Activated B cell treated with CpG ODN at 0.5 μM for 24 hours (primary cell): Measurements from ENCODE around the gene VSX2. TPM values are rescaled to one million over a fixed set of nuclear protein-coding genes. Genes with fewer than 3 reads are reported as not detected.
"Not testable (repeated sequence)": the region's sequence is repeated elsewhere in the genome, so short reads cannot be mapped to it uniquely, and the experiment has no call there.

Experiments used
- ATAC-seq: fragments of 200-7000 bp; cut with Tn5 transposase; one replicate; pipeline ENCODE4 v1.10.0; 2021; ENCODE audit warnings: low read depth, mild to moderate bottlenecking, moderate library complexity
- CTCF ChIA-PET: fragments of 350-600 bp; sonication (Branson Sonifier 250); formaldehyde crosslinking; loops from one replicate; lab custom pipeline; 2021; ENCODE audit warnings: antibody characterized with exemption; lab: Charles Lee
- POLR2A ChIA-PET: fragments of 350-600 bp; sonication (Branson Sonifier 250); formaldehyde crosslinking; loops from one replicate; lab custom pipeline; 2021; ENCODE audit warnings: antibody characterized with exemption; lab: Charles Lee
- DNase-seq: peaks from one replicate; pipeline ENCODE4 v3.0.0; 2022
- H3K27ac Mint-ChIP-seq: one replicate; pipeline ENCODE4 v1.8.0; 2020; ENCODE audit warnings: mixed read lengths
- H3K27me3 Mint-ChIP-seq: one replicate; pipeline ENCODE4 v1.8.0; 2021; ENCODE audit warnings: mixed read lengths
- H3K36me3 Mint-ChIP-seq: one replicate; pipeline ENCODE4 v1.8.0; 2021; ENCODE audit warnings: low read depth, mixed read lengths
- H3K4me1 Mint-ChIP-seq: one replicate; pipeline ENCODE4 v1.8.0; 2021; ENCODE audit warnings: mixed read lengths
- H3K4me3 Mint-ChIP-seq: one replicate; pipeline ENCODE4 v1.8.0; 2020; ENCODE audit warnings: mild to moderate bottlenecking, mixed read lengths
- H3K9me3 Mint-ChIP-seq: one replicate; pipeline ENCODE4 v1.8.0; 2020; ENCODE audit warnings: mixed read lengths
- CTCF ChIP-seq: fragments of 200-600 bp; IDR thresholded peaks from one replicate; pipeline ENCODE4 v1.8.0; 2022; ENCODE audit warnings: antibody characterized with exemption, mild to moderate bottlenecking
- intact Hi-C: fragments of 100-400 bp; cut with micrococcal nuclease; formaldehyde crosslinking; loops from one replicate; pipeline ENCODE4 v1.15.1; 2024
- total RNA-seq: library from RNA; stranded (reverse); gene quantifications from 2 replicates; pipeline ENCODE4 v1.2.3, GENCODE V29; 2022

Gene VSX2
- total RNA-seq, 1 donor from 2014 or later = not detected

GRCh38 chr14:74262076-74262475 is 22.8 kb downstream of the VSX2 start:
- H3K4me3 Mint-ChIP-seq = no peak overlapping the region
- no peaks in the 10 kb centered on the region for H3K36me3 Mint-ChIP-seq
- H3K9me3 Mint-ChIP-seq = no peaks in the 10 kb centered on the region
- no peak overlapping the region for H3K27ac Mint-ChIP-seq
- no peak for TF ChIP-seq CTCF
- peaks cover 3% of the 10 kb centered on the region for H3K27me3 Mint-ChIP-seq
- ATAC-seq (no peak), DNase-seq (no peak)
- ChIA-PET CTCF (no interaction called here), POLR2A (no interaction called here)
- intact Hi-C loops = no loop called here
- peaks cover 6% of the 10 kb centered on the region for H3K4me1 Mint-ChIP-seq

DNA sequence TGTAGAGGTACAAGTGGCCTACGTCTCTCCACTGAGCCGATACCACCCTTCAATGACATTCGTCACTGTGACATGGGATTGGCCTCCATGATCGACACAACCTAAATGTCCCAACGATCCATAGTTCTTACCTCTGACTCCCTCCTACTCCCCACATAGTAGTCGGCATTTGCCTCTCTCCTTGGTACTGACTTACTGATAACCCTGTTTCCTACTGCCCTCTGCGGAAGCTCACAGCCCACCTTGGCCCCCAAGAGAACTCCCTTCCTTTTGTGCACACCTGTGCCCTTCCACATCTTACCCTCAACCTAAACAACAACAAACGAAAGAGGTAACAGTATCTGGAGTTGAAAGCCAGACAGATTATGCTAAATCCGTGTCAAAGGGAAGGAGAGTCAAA is 23.9 kb downstream of the VSX2 start:
- Mint-ChIP-seq H3K27ac (no peak overlapping the region), H3K36me3 (no peaks in the 10 kb centered on the region), H3K27me3 (peaks cover 3% of the 10 kb centered on the region), H3K9me3 (no peaks in the 10 kb centered on the region), H3K4me3 (no peak overlapping the region), H3K4me1 (peaks cover 1% of the 10 kb centered on the region)
- no peak for ATAC-seq
- DNase-seq = no peak
- CTCF ChIA-PET = no interaction called here
- POLR2A ChIA-PET = no interaction called here
- no peak for TF ChIP-seq CTCF
- intact Hi-C loops = no loop called here

DNA sequence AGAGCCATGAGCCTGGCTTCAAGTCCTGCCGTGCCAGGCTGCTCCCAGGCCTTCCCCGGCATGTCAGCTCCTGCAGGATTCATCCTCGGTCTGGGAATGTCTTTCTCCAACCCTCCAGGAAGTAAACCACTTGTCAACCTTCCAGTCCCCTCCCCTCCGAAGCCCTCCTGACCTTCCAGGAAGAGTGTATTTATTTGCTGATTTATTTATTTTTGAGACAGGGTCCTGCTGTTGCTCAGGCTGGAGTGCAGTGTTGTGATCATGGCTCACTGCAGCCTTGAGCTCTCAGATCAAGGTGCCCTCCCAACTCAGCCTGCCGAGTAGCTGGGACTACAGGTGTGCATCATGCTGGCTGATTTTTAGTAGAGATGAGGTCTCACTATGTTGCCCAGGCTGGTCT is 24.7 kb downstream of the VSX2 start:
- H3K27me3 Mint-ChIP-seq = peaks cover 6% of the 10 kb centered on the region
- DNase-seq (no peak), ATAC-seq (no peak)
- no peak overlapping the region for H3K4me3 Mint-ChIP-seq
- CTCF ChIA-PET = no interaction called here
- H3K9me3 Mint-ChIP-seq = no peaks in the 10 kb centered on the region
- intact Hi-C loops = no loop called here
- TF ChIP-seq CTCF = no peak
- H3K36me3 Mint-ChIP-seq = no peaks in the 10 kb centered on the region
- POLR2A ChIA-PET = no interaction called here
- H3K4me1 Mint-ChIP-seq = no peaks in the 10 kb centered on the region
- H3K27ac Mint-ChIP-seq = no peak overlapping the region

DNA sequence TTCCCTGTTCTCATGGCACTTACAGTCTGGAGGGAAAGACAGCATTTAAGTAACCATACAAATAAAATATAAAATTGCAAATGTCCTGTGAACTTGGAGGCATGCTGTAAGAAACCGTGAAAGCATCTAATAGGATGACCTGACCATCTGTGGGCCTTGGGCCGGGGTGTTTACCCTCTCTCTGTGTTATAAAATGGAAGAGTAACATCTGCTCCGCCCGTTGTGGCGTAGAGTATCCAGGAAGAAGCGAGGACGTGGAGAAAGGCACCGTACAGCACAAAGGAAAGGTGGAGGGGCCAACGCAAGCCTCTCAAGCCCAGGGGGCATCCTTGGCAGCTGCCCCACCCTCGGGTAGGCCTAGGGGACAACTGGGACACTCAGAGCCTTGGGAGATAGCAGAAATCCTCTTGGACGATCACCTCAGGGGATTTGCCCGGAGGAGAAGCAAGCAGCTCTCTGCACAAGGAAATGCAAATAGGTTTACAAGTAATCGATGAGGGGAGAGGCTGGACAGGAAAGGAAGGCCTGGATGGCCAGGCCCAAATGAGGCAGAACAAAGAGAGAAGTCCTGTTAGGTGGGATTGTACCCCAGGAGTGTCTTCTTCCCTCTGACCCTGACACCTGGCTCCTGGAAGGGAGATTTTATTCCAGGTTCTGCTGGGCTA is 26.2 kb downstream of the VSX2 start:
- Mint-ChIP-seq H3K9me3 (no peaks in the 10 kb centered on the region), H3K27ac (no peak overlapping the region), H3K36me3 (no peaks in the 10 kb centered on the region), H3K27me3 (peaks cover 8% of the 10 kb centered on the region), H3K4me3 (no peak overlapping the region), H3K4me1 (no peaks in the 10 kb centered on the region)
- ATAC-seq (no peak), DNase-seq (no peak)
- ChIA-PET POLR2A (no interaction called here), CTCF (interaction anchor here (1.3 kb wide), 1 partner anchor 8 kb away, joined by 4 read pairs; no protein-coding TSS in a partner anchor)
- intact Hi-C loops = no loop called here
- no peak for TF ChIP-seq CTCF

DNA sequence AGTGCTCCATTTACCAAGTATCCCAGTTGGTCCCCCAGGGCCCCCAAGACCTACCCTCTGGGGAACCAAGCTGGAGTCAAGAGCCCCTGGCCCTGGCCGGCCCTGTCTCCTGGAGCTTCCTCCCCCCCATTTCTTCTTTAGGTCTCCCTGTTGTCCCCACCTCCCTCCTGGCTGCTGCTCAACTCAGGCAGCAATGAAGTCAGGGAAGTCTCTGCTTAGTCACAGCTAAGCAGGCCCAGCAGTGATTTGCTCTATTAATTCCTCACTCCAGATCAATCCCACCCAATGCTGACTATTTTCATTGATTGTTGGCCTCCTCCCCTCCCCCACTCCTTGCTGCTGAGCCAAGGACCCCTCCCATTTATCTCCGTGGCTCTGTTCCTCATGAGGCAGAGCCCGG is 28.3 kb downstream of the VSX2 start:
- ChIA-PET POLR2A (no interaction called here), CTCF (no interaction called here)
- ATAC-seq (no peak), DNase-seq (no peak)
- intact Hi-C loops = no loop called here
- no peaks in the 10 kb centered on the region for H3K36me3 Mint-ChIP-seq
- H3K27me3 Mint-ChIP-seq = peaks cover 13% of the 10 kb centered on the region
- no peaks in the 10 kb centered on the region for H3K9me3 Mint-ChIP-seq
- H3K27ac Mint-ChIP-seq = no peak overlapping the region
- no peaks in the 10 kb centered on the region for H3K4me1 Mint-ChIP-seq
- no peak overlapping the region for H3K4me3 Mint-ChIP-seq
- TF ChIP-seq CTCF = no peak

GRCh38 chr14:74270382-74271177 is 31.3 kb downstream of the VSX2 start:
- H3K27me3 Mint-ChIP-seq, H3K27ac Mint-ChIP-seq, intact Hi-C loops, H3K4me3 Mint-ChIP-seq, CTCF ChIA-PET, H3K36me3 Mint-ChIP-seq, H3K9me3 Mint-ChIP-seq, H3K4me1 Mint-ChIP-seq, ATAC-seq, DNase-seq: not testable (repeated sequence)
- POLR2A ChIA-PET = interaction anchor here (0.6 kb wide), 2 partner anchors 118 to 169 kb away, joined by 4 to 5 read pairs; no protein-coding TSS in a partner anchor
